ENCODE measurements around the gene NCDN.

NCDN gene, protein sequence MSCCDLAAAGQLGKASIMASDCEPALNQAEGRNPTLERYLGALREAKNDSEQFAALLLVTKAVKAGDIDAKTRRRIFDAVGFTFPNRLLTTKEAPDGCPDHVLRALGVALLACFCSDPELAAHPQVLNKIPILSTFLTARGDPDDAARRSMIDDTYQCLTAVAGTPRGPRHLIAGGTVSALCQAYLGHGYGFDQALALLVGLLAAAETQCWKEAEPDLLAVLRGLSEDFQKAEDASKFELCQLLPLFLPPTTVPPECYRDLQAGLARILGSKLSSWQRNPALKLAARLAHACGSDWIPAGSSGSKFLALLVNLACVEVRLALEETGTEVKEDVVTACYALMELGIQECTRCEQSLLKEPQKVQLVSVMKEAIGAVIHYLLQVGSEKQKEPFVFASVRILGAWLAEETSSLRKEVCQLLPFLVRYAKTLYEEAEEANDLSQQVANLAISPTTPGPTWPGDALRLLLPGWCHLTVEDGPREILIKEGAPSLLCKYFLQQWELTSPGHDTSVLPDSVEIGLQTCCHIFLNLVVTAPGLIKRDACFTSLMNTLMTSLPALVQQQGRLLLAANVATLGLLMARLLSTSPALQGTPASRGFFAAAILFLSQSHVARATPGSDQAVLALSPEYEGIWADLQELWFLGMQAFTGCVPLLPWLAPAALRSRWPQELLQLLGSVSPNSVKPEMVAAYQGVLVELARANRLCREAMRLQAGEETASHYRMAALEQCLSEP

DNA sequence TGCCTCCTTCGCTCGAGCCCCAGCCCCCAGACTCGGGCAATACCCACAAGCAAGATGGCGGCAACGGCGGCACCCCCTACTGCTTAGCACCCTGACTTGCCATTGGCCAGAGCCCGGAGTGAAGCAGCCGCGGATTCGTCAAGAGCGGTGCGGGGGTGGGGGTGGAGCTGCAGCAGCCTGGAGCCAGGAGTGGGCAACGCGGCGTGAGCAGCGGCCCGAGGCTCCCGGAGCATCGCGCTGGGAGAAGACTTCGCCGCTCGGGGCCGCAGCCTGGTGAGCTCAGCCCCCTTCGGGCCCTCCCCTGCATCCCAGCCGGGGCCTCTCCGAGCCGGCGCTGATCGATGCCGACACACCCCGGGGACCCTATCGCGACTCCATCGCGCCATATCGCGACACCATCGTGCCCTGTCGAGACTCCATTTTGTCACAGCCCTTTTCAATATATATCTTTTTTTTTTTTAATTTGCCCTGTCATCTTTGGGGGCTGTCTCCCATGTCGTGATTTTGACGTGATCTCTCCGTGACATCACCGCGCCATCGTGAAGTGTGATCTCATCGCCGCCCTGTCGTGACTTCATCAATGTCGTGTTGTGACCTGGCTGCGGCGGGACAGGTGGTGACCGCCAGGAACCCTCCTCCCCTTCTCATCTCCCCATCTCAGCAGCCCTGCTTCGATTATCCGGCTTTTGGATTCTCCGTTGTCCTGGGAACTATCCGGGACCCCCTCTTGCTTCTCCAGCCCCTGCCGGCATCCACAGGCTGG, at the start of gene NCDN:
TSS of gene NCDN (plus strand) at position 189 of the 763 bp plus-strand sequence. CDS start at position 581, 392 bp downstream.
- peak in 54 of 56 donors; percentile 82 to 100 (median 96) for DNase-seq

DNA sequence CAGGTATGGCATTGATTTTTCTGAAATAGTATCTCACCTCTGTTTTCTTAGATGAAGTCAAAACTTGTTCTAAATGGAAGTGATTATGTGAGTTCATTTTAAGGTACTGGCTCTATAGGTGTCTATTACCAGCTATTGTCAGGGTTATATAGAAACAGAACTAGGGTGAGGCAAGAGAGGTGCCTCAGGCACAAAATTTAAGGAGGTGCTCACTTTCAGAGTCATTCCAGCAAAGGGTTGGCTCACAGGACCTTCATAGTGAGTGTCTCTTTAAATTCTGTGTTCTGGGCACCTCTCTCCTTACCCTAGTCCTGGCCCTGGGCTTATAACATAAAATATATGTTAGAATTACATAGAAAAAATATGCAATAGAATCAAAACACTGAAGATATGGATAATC, 49.7 kb upstream of the NCDN start:
- DNase-seq = no peak

DNA sequence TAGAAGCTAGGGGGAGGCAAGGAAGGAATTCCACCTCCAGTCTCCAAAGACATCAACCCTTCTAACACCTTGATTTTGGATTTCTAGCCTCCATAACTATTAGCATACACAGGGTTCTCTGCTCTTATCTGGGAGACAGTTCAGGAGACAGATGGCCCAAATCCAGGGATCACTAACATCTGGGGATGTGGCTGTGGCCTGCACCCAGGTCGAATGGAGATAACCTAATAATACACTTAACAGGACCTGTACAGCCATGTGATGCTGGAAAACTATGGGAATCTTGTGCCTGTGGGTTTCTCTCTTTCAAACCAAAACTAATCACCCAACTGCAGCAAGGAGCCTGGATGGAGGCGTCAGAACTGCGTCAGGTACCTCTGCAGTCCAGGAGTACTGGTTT, 48.0 kb upstream of the NCDN start:
- no peak for DNase-seq

DNA sequence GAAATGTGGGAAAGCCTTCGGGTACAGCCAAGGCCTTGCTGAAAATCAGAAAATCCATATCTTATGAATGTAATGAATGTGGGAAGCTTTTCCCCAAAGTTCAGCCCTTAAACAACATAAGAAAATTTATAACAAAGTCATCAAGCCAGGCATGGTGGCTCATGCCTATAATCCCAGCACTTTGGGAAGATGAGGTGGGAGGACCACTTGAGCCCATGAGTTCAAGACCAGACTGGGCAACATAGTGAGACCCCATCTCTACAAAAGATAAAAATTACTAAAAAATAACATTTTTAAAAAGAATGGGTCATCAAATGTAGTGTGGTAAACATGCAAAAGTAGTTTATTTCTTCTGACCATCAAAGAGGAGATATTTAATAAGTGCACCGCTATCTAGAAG, 46.3 kb upstream of the NCDN start:
- DNase-seq = no peak

DNA sequence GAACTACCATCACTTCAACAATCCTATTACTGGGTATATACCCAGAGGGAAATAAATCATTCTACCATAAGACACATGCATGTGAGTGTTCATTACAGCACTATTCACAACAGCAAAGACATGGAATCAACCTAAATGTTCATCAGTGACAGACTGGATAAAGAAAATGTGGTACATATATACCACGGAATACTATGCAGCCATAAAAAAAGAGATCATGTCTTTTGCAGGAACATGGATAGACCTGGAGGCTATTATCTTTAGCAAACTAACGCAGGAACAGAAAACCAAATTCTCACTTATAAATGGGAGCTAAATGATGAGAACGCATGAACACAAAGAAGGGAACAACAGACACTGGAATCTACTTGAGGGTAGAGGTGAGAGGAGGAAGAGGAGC, 39.4 kb upstream of the NCDN start:
- DNase-seq = no peak

DNA sequence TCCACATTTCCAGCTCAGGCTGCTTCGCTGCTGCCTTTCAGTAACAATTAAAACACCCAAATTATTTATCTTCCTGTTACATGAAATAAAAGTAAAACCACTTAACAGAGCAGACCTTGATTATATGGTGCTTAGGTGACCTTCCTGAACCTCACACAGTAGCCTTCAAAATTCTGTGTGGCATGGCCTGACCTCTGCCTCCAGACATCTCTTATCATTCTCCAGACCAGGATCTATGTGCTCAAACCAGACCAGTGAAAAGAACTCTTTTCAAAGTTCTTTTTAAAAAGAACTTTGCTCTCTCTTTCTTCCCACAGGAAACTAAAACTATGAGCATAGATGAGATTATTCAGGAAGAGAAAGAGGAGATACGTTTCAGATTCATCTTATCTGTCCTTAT, 38.2 kb upstream of the NCDN start:
- DNase-seq = no peak

DNA sequence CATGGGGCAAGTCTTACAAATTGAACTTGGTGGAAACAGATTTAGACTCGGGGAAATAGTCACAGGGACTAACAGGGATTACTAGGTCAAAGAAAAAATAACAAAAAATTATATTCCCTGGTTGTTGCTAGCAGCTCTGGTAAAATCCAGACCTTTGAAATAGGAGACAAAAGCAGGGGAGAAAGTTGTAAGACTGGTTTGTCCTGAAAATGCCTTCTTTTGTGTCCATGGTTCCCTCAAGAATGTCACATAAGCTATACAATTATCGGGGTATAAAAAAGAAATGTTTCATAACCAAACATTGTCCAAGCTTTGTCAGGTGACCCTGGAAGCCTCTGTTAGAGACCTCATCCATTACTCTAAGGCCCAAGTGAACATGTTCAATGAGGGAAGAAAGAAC, 33.5 kb upstream of the NCDN start:
- DNase-seq = no peak

DNA sequence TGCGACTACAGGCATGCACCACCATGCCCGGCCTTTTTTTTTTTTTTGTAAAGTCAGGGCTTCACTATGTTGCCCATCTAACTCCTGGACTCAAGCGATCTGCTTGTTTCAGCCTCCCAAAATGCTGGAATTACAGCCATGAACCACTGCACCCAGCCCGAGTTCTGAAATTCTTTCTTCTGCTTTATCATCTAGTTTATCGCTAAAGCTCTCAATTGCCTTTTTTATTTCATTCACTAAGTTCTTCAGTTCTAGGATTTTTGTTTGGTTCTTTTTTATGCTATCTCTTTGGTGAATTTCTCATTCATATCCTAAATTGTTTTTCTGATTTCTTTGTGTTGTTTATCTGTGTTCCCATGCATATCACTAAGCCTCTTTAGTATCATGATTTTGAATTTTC, 27.4 kb upstream of the NCDN start:
- DNase-seq = no peak

DNA sequence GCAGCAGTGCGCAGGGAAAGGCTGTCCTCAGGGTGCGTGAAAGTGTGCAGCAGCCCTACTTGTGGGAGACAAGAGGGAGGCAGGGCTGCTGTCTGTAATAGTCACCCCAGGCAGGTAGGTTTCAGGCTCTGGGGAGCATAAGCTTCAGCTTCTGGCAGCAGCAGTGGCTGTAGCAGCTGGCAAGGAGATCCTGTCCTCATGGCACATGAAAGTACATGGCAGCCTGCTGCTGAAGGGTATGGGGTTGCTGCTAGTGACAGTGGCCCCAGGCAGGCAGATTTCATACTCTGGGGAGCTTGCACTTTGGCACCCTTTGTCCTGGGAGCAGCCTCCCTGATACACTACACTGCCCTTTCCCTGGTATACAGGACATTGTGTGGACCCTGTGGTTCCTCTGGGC, 26.7 kb upstream of the NCDN start:
- DNase-seq = no peak

DNA sequence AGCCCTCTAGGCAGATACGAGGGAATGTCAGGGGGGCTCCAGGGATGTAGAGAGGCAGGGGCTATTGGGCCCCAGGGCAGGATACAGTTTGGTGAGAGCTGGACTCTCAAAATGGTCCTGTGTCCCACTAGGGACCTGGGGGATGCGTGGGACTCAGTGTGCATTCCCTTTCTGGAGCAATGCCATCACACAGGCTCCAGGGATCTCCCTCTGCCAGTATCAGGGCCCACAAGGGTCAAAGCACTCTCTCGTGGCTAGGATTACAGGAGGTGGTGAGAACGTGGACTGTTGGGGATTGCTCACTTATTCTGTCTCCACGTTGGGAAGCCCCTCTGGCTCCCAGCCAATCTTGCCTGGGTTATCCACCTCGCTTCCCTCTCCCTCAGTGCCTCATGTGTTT, 26.2 kb upstream of the NCDN start:
- DNase-seq = no peak

DNA sequence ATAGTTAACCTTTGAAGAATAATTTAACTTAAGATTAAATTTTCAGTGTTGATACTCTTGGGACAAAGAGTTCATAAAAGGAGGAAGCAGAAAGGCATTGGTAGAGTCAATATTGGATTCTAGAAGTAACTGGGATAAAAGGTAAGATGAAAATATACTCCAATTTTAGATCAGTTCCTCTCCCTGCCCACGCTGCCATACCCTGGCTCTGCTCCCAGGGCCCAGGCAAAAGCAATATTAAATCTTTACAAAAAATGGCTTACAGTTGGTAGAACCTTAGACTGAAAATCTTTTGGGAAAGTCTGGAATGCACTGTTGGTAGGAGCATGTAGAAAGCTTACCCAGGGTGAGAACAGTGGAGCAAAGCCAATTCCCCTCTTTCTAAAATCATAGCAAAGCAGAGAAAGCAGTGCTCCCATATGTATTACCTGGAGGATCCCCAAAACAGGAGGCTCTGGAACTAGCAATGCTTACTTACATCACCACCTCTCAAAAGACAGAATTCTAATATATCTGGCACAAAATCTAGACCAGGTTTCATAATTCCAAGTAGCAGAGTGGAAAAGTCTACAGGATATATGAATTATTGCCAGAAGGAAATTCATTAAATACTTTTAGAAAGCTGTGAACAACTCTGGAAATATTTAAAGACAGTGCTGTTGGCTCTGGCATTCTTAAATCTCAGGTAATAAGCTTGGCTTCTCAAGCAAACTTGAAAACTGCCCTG, 24.9 kb upstream of the NCDN start:
- DNase-seq = peak in 2 of 56 donors; percentile 8 to 16

DNA sequence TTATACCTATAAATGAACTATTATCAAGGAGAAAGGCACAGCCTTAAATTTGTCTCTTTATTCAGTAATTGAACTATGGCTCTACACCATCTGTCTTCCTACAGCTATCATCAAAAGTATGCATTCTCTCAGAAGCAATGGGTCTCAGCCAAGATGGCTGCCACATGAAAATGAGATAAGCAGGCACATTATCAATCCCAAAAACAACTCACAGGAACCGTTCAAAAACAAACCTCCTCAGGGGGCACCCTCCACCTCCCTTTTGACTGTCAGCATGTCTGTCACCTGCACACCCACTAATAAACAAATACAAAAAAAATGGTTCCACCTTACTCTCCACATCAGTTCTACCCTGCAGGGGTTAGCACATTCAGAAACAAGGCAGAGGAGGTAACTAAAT, 24.0 kb upstream of the NCDN start:
- DNase-seq = no peak

DNA sequence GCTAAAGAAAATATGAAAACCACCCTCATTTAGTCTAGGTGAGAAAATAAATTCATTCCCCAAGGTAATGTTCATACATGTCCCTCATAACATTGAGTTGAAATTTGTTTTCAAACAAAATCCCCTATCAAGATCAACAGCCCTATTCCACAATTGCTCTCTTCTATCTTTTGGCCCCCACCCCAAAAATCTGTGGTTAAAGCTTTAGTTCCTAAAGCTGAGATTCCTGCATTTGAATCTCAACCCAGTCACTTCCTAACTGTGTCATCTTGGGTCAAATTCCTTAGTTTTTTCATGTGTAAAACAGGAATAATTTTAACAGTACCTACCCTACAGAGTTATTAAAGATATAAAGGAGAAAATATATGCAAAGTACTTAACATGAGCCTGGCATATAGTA, 22.4 kb upstream of the NCDN start:
- DNase-seq = no peak

DNA sequence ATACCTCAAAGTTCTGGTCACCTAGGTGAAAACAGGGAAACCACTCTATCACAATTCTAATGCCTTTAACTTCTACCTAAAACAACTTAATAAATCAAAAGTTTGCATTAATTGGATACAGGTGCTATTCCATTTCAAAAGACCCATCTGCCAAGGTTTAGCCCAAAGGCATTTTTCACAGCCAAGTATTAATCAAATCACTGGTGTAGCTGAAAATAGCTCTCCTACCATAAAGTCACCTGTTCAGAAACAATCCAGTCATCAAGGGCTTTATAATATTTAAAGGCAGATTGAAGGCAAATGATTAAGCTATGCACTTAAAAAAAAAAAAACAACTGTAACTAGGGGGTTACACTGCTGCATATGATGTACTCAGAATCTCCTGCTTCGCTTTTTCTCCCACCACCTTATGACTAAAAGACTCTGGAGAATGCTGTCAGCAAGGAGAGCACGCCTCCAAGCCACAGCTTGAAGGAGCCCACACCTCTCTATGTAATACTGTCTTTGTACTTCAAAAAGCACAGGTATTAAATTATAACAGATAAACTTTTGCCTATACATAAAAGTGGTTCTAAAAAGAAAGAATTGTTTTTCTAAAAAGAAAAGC, 20.9 kb upstream of the NCDN start:
- DNase-seq = peak in 17 of 56 donors; percentile 3 to 78 (median 39)

DNA sequence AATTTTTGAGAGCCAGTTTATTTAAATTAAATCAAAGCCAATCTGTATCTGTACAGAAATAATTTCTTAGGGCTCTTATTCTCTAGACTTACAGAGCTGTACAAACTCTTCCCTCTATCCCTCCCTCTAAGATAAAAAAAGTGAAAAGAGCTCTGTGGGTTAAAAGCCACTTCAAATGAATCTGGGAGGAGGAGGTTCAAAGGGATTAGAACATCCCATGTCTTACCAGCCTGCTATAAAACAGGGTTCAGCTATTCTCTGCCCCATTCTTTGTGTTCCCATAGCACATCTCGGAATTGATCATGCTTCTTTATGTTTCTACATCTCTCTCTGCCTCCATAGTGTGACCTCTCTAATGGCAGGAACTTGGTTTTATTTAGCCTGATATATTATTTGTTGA, 19.8 kb upstream of the NCDN start:
- DNase-seq = no peak

DNA sequence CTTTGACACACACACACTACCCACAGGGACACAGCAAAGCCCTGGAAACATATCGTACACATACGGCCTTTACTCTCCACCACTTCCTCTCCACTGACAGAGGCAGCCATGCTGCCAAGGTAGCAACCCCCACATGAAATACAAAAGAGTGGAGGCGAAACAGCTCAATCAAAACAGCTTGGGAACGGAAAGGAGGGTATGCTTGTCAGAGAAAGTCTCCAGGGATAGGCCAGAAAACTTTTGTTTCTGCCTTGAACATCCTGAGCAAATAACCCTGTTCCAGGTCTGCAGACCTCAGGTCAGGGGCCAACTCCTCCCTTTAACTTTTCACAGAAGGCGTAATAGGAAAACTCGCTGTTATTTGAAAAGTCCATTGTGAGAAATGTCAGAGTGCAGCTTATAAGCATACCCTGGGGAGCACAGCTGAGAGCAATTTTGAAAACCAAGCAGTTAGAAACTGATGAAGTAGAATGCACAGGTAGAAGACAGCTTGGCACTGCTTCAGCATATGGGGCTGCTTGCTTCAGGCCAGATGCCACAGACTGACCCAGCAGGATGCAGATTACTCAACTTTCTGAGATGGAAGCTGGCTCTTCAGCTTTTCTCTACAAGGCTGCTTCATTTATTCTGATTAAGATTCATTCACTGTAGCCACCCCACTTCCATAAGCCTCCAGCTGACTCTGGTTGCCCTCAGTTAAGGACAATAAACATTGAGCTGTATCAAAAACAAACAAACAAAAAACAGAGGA, 18.4 kb upstream of the NCDN start:
- DNase-seq = peak in 3 of 56 donors; percentile 21 to 23 (median 22)

DNA sequence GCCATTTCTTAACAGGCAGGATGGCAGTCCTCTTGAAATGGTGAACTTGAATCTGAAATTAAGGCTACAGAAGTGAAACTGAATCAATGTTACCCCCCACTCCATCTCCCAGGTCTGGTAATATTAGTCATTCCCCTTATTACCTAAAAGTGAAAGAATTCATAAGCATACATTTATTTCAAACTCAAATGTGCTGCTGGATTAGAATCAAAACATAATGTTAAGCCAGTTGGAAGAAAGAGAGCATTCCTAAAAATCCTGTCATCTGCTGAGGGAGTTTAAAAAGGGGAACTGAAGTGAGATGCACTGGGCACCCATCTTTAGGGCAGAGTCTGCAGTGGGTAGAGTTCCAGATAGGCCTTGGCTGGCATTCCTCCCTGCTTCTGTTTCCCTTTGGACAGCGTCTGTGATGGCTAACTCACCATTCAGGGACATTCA, 17.8 kb upstream of the NCDN start:
- DNase-seq = peak in 4 of 56 donors; percentile 8 to 38 (median 27)

DNA sequence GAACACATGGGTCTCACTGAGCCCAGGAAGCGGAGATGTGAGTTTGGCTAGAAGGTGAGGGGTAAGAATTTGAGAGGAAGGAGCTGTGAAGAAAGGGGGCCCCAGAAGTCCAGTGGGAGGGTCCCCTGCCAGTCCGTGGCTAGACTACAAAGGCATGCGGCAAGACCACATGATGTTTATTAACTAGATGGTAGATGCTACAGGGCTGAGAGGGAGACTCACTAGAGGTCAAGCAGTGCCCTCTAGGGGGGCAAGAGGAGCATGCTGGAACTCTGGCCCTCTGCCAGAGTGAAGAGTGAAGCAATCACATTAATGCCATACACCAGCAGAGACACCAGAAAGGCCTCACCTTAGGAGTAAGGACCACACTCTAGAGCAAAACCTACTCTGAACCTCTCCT, 12.6 kb upstream of the NCDN start:
- peak in 27 of 56 donors; percentile 15 to 67 (median 41) for DNase-seq

DNA sequence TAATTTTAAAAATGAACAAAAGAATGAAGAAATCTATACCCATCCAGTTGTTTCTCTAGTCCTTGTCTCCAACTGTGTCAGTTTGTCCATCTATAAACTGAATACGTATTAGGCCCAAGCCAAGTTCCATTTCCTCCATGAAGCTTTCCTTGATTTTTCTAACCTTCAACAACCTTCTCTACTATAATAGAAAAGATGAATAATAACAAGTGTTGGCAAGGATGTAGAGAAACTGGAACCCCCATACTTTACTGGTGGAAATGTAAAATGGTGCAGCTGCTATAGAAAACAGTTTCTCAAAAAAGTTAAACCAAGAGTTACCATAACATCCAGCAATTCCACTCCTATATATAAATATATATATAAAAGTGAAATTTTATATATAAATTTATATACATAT, 11.0 kb upstream of the NCDN start:
- no peak for DNase-seq

DNA sequence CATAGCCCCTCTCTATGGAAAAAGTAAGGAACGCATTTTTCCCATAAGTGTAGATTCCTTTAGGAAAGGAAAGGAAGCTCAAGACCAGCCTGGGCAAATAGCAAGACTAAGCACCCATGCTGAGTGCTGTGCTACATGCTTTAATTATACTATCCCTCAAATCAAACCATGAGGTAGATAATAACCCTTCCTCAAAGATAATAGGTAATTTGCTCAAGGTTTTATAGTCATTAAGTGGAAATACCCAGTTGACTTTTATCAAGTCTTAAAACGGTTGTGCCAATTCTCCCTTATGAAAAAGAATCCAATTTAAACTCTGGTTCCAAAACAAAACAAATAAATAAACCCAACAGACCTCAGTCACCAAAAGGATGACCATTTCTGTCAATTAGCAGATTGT, 3.7 kb upstream of the NCDN start:
- DNase-seq = no peak
